AG09309 (cell line): ENCODE measurements around the gene GATAD2B.
"Not testable (repeated sequence)": the region's sequence is repeated elsewhere in the genome, so short reads cannot be mapped to it uniquely, and the experiment has no call there.

Experiments used
- DNase-seq: peaks from one replicate; pipeline ENCODE4 v3.0.0-alpha.2; 2010; ENCODE audit warnings: low read depth
- H3K4me3 ChIP-seq: 2 replicates; pipeline ENCODE4 v1.5.1; 2011; ENCODE audit warnings: mild to moderate bottlenecking, low read depth, low read length, moderate library complexity; ENCODE audit not compliant: control insufficient read depth
- CTCF ChIP-seq: IDR thresholded peaks from 2 replicates; pipeline ENCODE4 v1.5.1; 2011; ENCODE audit warnings: mild to moderate bottlenecking, low read depth, low read length, inconsistent platforms; ENCODE audit not compliant: insufficient read depth, control insufficient read depth; ENCODE audit errors: missing control alignments

The GATAD2B gene

GRCh38 chr1:153856763-153857162 lies 66.0 kb downstream of the GATAD2B start:
- DNase-seq: no peak
- TF ChIP-seq CTCF: no peak

GRCh38 chr1:153852170-153852569 lies 70.6 kb downstream of the GATAD2B start:
- DNase-seq: no peak
- no peak overlapping the region for H3K4me3 ChIP-seq
- TF ChIP-seq CTCF: no peak

More at GRCh38 chr1:153856763-153857162, 66.0 kb downstream of the GATAD2B start:
- H3K4me3 ChIP-seq: no peak overlapping the region

- H3K4me3 ChIP-seq: no peak overlapping the region
- DNase-seq: no peak
- TF ChIP-seq CTCF: no peak
Observed at GRCh38 chr1:153849487-153850185, 73.1 kb downstream of the GATAD2B start.

- no peak for TF ChIP-seq CTCF
- no peak for DNase-seq
- no peak overlapping the region for H3K4me3 ChIP-seq
Observed at GRCh38 chr1:153848805-153849204, 74.0 kb downstream of the GATAD2B start.

GRCh38 chr1:153845158-153845557 lies 77.6 kb downstream of the GATAD2B start:
- DNase-seq: no peak
- no peak for TF ChIP-seq CTCF
- no peak overlapping the region for H3K4me3 ChIP-seq

GRCh38 chr1:153844349-153844748 lies 78.4 kb downstream of the GATAD2B start:
- H3K4me3 ChIP-seq, DNase-seq: not testable (repeated sequence)

- H3K4me3 ChIP-seq: no peak overlapping the region
- TF ChIP-seq CTCF: no peak
- no peak for DNase-seq
Observed at GRCh38 chr1:153842006-153842471, 80.7 kb downstream of the GATAD2B start.
